Measurements from ENCODE around the gene TNFSF9. TPM values are rescaled to one million over a fixed set of nuclear protein-coding genes. Genes with fewer than 3 reads are reported as not detected.

The TNFSF9 gene
- 0.19 TPM in 1 of 2 replicates, not detected in the other for total RNA-seq

GRCh38 chr19:6530386-6531162, at the start of gene TNFSF9:
Gene TNFSF9 (plus strand): TSS chr19:6531026. CDS start chr19:6531037, 11 bp downstream.

DNA sequence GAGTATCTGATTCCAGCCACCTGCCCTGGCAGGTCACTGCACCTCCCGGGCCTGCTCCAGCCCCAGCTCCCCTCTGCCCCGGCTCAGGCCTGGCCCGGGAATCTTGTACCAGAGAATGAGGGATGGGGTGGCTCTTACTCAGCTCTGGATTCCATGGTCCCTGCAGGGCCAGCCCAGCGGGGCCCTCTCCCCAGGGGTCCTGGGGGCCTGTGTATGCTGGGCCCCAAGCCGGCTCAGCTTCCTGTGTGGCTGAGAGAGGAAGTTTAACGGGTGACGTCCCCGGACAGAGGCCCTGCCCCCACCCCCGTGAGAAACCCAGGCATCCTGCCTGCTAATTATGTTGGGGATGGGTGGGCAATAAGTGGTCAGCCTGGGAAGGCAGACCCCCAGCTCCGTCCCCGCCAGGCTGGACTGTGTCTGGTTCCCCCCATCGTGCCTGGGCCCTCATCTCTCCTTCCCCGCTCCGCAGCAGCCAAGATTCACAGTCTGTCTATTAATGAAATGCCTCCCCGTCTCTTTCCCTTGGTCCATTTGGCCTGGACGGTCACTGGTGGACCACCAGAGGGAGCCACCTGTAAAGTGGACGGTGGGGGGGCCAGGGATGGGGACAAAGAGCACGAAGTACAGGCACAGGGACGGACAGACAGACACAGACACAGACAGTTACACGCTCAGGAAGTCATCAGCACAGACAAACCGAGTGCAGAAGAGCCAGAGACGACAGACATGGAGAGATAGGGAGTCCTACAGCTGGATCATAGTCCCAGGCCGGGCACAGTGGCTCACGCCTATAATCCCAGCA, 49.1 kb upstream of the TNFSF9 start, which contains the start of gene DENND1C:
DENND1C (minus strand) TSS at position 247 of the 802 bp plus-strand sequence; CDS start at position 155, 92 bp downstream.

DNA sequence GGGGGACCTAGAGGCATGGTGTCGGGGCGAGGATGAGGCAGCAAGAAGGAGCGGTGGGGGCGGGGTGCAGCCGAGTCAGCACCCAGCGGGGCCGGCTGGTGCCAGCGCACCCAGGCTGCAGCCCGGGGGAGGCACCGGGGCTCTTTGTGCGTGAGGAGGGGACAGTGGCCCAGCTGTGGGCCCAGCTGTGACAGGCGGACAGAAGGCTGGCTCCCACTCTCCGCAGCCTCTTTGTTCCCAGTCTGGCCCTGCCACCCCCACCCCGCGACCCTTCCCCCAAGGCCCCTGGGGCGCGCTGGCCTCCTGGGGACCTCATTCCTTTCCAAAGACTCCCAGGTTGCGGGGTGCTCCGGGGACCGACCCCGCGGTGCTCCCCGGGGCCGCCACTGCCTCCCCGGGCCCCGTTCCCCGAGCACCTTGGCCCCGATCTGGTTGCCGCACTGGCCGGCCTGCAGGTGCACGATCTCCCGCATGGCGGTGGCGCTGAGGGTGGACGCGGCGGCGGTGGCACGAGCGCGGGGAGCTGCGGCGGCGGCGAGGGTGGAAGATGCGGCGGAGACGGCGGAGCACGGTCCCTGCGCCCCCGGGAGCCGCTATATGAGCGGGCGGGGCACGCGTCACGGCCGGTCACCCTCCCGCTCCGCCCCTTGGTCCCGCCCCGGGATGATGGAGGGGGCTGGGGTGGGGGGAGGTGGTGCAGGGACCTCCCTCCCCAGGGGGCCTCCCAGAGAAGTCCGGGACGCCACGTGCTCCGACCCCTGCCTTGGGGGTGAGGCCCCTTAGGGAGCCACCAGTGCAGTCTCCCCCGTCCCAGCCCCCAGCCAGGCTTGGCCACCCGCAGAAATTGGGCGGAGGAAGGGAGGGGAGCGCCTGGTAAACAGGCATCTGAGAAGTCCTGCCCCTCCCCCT, 28.8 kb upstream of the TNFSF9 start, which contains the start of gene TUBB4A:
TUBB4A (minus strand) TSS at position 570 of the 909 bp plus-strand sequence; CDS start at position 473, 97 bp downstream.

Other genes starting within 250 kb of the TNFSF9 start
- gene ACER1, start 197.4 kb upstream of the TNFSF9 start, total RNA-seq = not detected in 2 replicates
- 37.7 and 49.4 TPM in 2 replicates for gene CLPP, start 169.5 kb upstream of the TNFSF9 start, total RNA-seq
- gene ALKBH7, start 158.2 kb upstream of the TNFSF9 start, total RNA-seq = 22.9 and 26.0 TPM in 2 replicates
- gene PSPN, start 155.1 kb upstream of the TNFSF9 start, total RNA-seq = 0.68 and 0.79 TPM in 2 replicates
- 51.9 and 70.5 TPM in 2 replicates for gene GTF2F1, start 137.9 kb upstream of the TNFSF9 start, total RNA-seq
- gene KHSRP, start 106.2 kb upstream of the TNFSF9 start, total RNA-seq = 82.6 and 87.7 TPM in 2 replicates
- not detected in 2 replicates for gene SLC25A41, start 97.3 kb upstream of the TNFSF9 start, total RNA-seq
- gene SLC25A23, start 71.2 kb upstream of the TNFSF9 start, total RNA-seq = 6.1 and 7.9 TPM in 2 replicates
- not detected in 2 replicates for gene CRB3, start 66.8 kb upstream of the TNFSF9 start, total RNA-seq
- not detected in 2 replicates for gene DENND1C, start 49.2 kb upstream of the TNFSF9 start, total RNA-seq
- gene TUBB4A, start 28.7 kb upstream of the TNFSF9 start, total RNA-seq = not detected in 2 replicates
- gene CD70, start 60.1 kb downstream of the TNFSF9 start, total RNA-seq = not detected in 2 replicates
- not detected in 2 replicates for gene TNFSF14, start 139.1 kb downstream of the TNFSF9 start, total RNA-seq
- gene C3, start 189.6 kb downstream of the TNFSF9 start, total RNA-seq = 0.50 and 1.1 TPM in 2 replicates
- 34.8 and 45.4 TPM in 2 replicates for gene GPR108, start 206.6 kb downstream of the TNFSF9 start, total RNA-seq
- 25.2 and 26.9 TPM in 2 replicates for gene TRIP10, start 208.7 kb downstream of the TNFSF9 start, total RNA-seq
- gene SH2D3A, start 236.4 kb downstream of the TNFSF9 start, total RNA-seq = not detected in 2 replicates
- gene VAV1, start 241.7 kb downstream of the TNFSF9 start, total RNA-seq = not detected in 2 replicates